C1 segment of cervical spinal cord (tissue), 14 donors: ENCODE measurements around the gene TAPT1.
"Not testable (repeated sequence)": the region's sequence is repeated elsewhere in the genome, so short reads cannot be mapped to it uniquely, and the experiment has no call there.

Experiments
- DNase-seq, 14 donors: peaks; one replicate each; lab custom pipeline; 2025; lab: John Stamatoyannopoulos, UW

Gene TAPT1

GRCh38 chr4:16171831-16172230 is 54.4 kb downstream of the TAPT1 start:
- no peak for DNase-seq

GRCh38 chr4:16169490-16169889 is 56.8 kb downstream of the TAPT1 start:
- DNase-seq, result no peak

DNA sequence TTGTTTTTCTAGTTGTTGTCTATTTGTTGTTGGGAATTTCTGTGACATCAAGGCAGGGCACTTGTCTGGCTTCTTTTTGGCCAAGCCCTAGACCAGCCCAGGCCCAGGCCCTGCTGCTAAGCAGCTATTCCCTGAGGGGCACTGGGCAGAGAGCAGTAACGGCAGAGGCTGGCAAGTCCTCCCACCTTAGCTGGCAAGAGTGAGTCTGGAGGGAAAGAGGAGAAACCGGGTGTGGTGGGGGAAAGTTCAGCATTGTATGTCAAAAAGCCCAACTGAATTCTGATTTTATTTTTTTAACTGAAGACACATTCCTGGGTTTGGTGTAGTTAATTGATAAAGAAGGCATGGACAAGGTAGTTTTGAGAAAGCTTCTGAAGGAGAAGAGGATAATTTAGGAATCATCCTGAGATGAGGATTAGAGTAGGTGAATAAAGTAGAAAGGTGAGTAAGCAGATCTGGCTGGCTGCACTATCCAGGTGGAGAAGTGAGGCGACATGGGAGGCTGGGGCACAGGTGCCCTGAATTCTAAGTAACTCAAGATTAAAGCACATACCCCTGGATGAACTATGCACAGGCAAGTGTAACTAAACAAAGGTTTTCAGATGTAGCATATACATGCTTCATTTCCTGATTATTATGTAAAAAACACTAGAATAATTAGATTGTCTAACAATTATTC is 57.4 kb downstream of the TAPT1 start:
- no peak for DNase-seq

GRCh38 chr4:16168144-16168543 is 58.1 kb downstream of the TAPT1 start:
- DNase-seq, result no peak

GRCh38 chr4:16165931-16166330 is 60.3 kb downstream of the TAPT1 start:
- DNase-seq, result no peak

GRCh38 chr4:16162891-16163290 is 63.4 kb downstream of the TAPT1 start:
- DNase-seq, result no peak

DNA sequence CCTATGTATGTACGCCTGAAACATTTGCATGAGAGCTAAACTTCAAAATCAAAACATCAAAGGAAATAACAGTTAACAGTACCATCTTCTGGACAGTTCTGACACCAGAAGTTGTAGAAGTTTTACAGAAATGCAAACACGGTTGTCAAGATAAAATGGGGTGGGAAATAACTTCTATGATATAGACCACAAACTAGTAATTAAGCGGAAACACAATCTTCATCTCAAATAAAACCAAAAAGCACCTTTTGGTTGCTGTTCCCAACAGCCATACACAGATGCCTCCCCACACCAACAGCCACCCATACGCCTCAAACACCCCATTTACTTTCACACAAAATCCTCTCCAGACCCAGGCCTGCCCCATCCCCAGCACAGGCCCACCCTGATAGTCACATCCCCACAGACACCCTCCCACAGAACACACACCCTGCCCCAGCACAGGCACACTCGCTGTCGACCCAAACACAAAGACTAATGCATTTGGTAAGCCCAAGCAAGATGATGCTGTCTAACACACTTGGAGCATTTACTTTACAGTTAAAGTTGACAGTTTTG is 64.3 kb downstream of the TAPT1 start:
- DNase-seq, result no peak

DNA sequence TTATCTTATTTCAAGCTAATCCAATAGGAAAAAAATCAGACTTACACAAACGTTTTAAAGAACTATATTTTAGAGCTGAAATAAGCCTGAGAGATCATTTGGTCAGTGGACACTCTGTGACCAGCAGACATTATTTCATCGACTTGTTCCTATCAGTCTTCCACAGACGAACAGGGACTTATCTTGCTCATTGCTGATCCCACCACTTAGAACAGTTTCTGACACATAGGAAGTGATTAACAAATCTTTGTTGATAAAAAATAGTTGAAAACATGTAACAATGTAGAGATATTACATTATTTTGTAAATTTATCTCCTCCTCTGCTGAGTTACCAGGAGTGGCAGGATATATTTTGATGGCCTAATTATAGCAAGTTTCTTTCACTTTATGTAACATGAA is 65.8 kb downstream of the TAPT1 start:
- no peak for DNase-seq

GRCh38 chr4:16159286-16159685 is 67.0 kb downstream of the TAPT1 start:
- DNase-seq, result no peak

DNA sequence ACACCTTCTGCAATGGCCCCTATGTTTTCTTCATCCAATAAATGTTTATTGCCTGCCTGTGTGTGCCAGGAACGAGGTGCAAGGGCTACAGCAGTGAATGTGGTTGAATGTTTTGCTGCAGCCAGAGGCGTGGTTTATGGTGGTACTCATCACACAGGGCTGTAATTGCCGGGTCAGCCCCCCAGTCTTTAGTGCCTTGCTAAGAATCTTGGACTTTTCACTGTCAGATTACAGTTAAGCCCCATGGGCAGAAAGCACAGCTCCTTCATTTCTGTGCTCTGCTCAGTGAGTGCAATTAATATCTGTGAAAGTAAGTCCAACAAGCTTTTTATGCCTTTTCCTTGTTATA is 67.8 kb downstream of the TAPT1 start:
- DNase-seq, result no peak

DNA sequence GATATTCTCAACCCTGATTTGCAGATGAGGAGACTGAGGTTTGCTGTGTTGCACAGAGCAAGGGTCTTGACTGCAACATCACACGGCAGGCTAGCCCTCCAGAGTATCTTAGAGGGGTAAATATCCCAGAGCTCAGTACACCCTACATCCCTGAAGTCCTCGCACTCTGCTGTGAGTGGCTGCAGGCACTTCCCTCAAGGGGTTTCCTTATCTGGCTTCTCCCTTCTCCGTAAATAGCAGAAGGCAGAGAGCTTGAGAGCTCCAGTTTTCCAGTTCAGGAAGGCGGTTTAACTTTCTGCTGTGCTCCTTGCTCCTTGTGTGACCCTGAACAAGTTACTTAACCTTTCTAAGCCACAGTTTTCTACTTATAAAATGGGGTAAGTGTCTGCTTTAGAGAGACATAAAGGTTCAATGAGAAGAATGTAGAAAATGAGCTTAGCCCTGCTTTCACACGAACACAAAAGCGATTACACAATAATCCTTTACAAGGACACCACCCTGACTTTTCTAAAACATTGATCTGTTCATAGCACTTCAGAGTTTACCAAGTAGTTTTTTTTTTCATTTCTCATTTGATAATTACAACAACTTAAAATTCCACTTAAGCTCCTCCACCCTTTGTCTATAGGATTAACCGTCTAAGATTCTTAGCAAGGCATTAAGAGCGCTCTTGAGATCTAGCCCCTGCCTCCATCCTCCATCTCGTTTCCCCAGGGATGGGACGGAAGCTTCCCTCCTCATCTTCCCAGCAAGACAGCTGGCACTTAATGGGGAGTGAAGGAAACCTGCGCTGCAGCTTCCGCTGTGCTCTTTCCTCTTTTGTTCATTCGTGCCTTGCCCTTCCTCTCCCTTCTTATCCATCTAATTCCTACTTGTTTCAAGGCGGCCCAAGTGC is 68.4 kb downstream of the TAPT1 start:
- no peak for DNase-seq

DNA sequence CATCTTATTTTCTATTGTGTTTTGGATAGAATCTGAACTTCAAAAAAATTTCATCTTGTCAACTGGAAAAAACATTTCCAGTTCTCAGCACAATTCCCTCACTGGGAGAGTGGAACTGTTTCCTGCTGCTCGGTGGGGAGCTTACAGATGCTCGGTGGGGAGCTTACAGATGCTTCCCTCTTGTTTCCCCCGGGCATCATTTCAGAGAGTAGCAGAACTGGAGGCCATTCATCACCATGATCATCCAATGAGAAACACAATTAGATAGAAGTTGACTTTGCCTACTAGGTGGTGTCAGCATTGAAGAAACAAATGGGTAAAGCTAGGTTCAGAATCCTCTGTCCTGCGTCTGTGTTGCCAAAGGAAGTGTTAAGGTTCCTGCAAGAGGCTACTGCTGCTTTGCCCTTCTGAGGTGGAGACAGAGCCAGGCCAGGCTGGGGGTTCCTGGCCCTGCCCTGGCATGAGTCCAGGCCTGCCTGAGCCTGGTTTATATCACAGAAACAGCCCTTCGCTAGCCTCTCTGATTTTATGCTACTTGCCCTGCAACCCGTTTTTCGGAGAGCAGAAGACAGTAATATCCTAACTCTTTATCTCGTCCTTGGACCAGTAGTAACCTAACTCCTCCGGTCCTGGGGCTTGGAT is 70.6 kb downstream of the TAPT1 start:
- DNase-seq, result no peak

- no peak for DNase-seq
Measured at GRCh38 chr4:16154451-16154850, 71.8 kb downstream of the TAPT1 start.

GRCh38 chr4:16150716-16151115 is 75.6 kb downstream of the TAPT1 start:
- no peak for DNase-seq

GRCh38 chr4:16144913-16145312 is 81.4 kb downstream of the TAPT1 start:
- DNase-seq, result not testable (repeated sequence)

DNA sequence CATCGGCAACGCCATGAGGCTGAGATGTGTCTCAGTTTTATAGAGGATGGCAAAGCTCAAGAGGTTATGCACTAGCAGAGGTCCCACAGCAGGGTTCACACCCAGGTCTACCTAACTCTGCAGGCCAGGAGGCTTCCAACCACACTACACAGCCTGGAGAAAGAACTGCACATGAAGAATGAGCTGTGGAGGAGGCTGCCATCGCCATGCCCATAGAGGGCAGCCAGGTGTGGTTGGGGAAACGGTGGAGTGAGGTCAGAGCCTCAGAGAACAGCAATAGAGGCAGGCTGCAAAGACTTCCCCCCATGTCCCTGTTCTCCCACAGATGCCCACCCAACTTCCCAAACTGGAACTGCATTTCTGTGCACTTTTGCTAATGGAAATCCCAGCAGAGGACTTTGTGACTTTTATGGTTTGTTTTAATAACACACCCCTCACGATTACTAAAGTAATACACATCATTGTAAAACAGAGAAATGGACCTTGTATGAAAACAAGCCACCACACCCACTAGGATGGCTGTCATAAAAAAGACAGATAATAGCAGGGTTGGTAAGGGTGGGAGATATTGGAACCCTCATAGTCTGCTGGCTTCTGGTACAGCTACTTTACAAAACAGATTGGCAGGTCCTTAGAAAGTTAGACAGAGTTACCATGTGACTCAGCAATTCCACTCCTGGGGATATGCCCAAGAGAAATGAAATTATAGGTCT is 83.5 kb downstream of the TAPT1 start:
- no peak for DNase-seq

DNA sequence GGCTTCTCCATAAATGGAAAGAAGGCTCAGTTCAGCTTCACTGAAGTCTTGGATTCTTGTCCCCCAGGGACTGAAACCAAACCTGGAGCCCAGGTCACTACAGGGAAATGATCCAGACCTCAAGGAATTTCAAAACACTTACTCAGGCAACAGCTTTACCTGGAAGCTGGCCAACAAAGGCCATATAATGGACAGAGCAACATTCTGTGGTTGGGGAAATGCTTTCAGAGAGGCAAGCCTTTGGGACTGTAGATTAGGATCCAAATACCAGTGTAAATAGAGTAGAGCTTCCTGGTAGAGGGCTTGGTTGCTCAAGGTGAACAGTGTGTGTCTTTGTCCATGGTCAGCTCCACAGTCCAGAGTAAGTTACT is 85.4 kb downstream of the TAPT1 start:
- DNase-seq, result no peak

- no peak for DNase-seq
Measured at GRCh38 chr4:16140231-16140878, 85.9 kb downstream of the TAPT1 start.

DNA sequence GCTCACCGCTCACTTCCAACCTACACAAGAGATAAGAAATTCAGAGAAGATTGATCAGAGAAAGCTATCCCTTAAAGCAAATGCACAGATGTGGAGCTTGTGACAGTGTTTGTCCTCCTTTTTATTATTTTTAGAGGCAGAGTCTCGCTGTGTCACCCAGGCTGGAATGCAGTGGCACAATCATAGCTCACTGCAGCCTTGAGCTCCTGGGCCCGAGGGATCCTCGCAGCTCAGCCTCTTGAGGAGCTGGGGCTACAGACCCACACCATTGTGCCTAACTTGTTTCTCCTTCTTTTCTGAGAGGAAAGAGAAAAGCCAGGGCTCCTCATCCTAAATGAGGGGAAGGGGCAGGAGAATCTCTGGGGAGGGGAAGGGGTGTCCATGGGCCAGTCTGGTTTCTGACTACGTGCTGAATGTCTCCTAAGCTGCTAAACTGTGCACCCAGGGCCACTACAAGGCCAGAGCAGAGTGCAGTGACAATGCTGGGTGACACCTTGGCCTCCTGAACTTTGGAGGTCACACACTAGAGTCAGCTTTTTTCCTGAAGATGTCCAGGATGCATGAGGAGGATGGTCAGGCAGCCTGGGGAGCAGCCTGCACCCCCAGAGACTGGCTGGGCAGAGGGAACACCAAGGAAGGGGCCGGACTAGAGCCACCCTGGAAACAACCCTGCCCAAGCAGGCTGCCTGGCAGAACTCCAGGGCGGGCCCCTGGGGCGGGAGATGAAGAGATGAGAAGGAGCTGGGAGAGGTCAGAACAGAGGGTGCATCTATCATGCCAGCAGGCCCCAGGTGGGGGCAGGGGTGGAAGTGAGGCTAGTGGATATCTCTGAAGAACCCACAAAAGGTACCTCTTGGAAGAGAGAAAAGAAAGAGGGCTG is 87.0 kb downstream of the TAPT1 start:
- DNase-seq, result no peak

DNA sequence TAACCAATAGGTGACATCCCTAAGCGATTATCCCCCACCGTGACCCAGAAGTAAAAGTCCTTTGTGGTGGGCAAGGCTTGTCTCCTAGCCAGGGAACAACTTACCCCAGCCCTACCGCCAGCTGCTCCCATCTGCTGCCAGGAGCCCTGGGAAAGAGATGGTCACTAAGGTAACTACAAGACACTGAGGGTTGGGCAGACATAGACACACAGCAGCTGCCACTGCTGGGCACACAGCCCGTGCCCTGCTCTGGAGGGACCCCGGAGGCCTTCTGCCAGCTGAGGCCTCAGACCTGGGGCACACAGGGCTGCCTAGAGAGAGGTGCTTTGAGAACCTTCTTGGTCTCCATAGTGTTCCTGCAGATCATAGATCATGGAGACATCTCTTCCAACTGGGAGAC is 89.4 kb downstream of the TAPT1 start:
- DNase-seq, result no peak
